Germinal center (tissue), 1 donor: Measurements from ENCODE around the gene KCND2.
"Not testable (repeated sequence)": the region's sequence is repeated elsewhere in the genome, so short reads cannot be mapped to it uniquely, and the experiment has no call there.

ENCODE experiments used
- DNase-seq: peaks from one replicate; pipeline ENCODE4 v3.0.0; 2012; ENCODE audit warnings: mixed read lengths, low spot score

Gene KCND2

GRCh38 chr7:120587243-120587642 lies 314.3 kb downstream of the KCND2 start:
- DNase-seq = no peak

- DNase-seq = no peak
These were observed 315.4 kb downstream of the KCND2 start for GRCh38 chr7:120588416-120588815.

- DNase-seq = no peak
These were observed 315.9 kb downstream of the KCND2 start for GRCh38 chr7:120588862-120589261.

GRCh38 chr7:120600607-120601006 lies 327.6 kb downstream of the KCND2 start:
- DNase-seq = no peak

GRCh38 chr7:120603366-120603765 lies 330.4 kb downstream of the KCND2 start:
- DNase-seq = no peak

- DNase-seq = no peak
These were observed 336.3 kb downstream of the KCND2 start for GRCh38 chr7:120609136-120609753.

GRCh38 chr7:120611975-120612374 lies 339.0 kb downstream of the KCND2 start:
- no peak for DNase-seq

- no peak for DNase-seq
These were observed 342.7 kb downstream of the KCND2 start for GRCh38 chr7:120615703-120616102.

GRCh38 chr7:120617275-120617674 lies 344.3 kb downstream of the KCND2 start:
- DNase-seq = no peak

GRCh38 chr7:120628251-120628650 lies 355.3 kb downstream of the KCND2 start:
- DNase-seq = no peak

- DNase-seq = no peak
These were observed 366.9 kb downstream of the KCND2 start for GRCh38 chr7:120639884-120640283.

- DNase-seq = no peak
These were observed 373.0 kb downstream of the KCND2 start for GRCh38 chr7:120645966-120646365.

GRCh38 chr7:120654241-120654640 lies 381.3 kb downstream of the KCND2 start:
- no peak for DNase-seq

GRCh38 chr7:120658516-120658915 lies 385.5 kb downstream of the KCND2 start:
- DNase-seq = no peak

GRCh38 chr7:120662291-120662690 lies 389.3 kb downstream of the KCND2 start:
- no peak for DNase-seq

GRCh38 chr7:120665068-120665467 lies 392.1 kb downstream of the KCND2 start:
- DNase-seq = no peak

- no peak for DNase-seq
These were observed 402.1 kb downstream of the KCND2 start for GRCh38 chr7:120675076-120675475.

GRCh38 chr7:120677535-120677934 lies 404.6 kb downstream of the KCND2 start:
- no peak for DNase-seq

GRCh38 chr7:120680985-120681384 lies 408.0 kb downstream of the KCND2 start:
- DNase-seq = no peak

GRCh38 chr7:120684463-120684862 lies 411.5 kb downstream of the KCND2 start:
- DNase-seq = no peak

GRCh38 chr7:120691915-120692314 lies 418.9 kb downstream of the KCND2 start:
- DNase-seq = no peak

GRCh38 chr7:120695848-120696247 lies 422.9 kb downstream of the KCND2 start:
- DNase-seq = no peak

- no peak for DNase-seq
These were observed 427.8 kb downstream of the KCND2 start for GRCh38 chr7:120700796-120701195.

- DNase-seq = not testable (repeated sequence)
These were observed 429.4 kb downstream of the KCND2 start for GRCh38 chr7:120702408-120702807.
